Measurements from ENCODE around the gene ZP3. TPM values are rescaled to one million over a fixed set of nuclear protein-coding genes. Genes with fewer than 3 reads are reported as not detected.

ZP3 gene
- total and polyA plus RNA-seq, 10 of the 15 experiments (the other 5 are each of a cell fraction or from before 2014, with no cell fraction given): 0.39 to 5.1 (median 2.5) TPM

DNA sequence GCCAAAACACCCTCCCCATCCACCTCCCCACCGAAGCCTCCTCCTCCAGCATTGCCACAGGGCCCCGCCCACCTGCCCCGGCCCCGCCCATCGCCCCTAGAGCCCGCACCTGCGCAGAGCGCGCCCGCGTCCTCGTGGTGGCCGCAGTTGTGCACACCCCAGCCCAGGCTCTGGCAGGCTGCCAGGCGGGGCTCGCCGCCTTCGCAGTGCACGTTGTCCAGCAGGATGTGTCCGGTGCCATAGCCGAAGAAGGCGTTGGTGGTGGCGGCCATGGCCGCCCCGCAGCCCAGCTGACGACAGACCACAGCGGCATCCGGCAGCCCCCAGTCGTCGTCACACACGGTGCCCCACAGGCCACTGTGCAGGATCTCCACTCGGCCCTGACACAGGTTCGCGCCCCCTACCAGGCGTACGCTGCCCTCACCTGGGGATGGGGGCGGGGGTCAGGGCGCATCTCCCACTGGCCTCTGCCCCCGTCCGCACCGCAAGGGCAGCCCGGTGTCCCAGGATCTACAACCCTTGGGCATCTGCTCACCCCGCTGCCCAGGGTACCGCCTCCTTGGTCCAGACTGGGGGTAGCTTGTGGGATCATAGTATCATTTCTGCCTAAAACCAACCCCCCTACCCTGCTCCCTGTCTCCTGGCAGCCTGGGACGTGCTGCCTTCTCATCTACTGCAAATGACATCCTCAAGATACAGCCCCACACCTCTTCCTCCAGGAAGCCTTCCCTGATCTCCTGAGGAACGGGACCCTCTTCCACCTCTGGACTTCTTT, 27.2 kb upstream of the ZP3 start (continued):
- TF ChIP-seq BHLHE40 (IDR thresholded peaks at IDR 0.05; ENCODE audit: borderline replicate concordance in 1 of 2, low read depth in 2 of 2, low read length in 1 of 2) (peak in 1 of 2 experiments; percentile 73; a peak in 2 of 4 replicates), BACH1 (IDR thresholded peaks at IDR 0.05; ENCODE audit: borderline replicate concordance) (no peak), NRF1 (conservative IDR thresholded peaks at IDR 0.05; ENCODE audit: low read depth, low read length) (peak; percentile 47), PAX5 (IDR thresholded peaks at IDR 0.05; ENCODE audit: borderline replicate concordance, low read depth, low read length) (peak; percentile 38; the same call in 1 of the 2 replicates), GATAD2B (conservative IDR thresholded peaks at IDR 0.05; ENCODE audit: low read depth) (0 out of 2 replicates have a peak, but pooled peaks have one; percentile 48)
- TF ChIP-seq, protein P1, sequence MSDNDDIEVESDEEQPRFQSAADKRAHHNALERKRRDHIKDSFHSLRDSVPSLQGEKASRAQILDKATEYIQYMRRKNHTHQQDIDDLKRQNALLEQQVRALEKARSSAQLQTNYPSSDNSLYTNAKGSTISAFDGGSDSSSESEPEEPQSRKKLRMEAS (IDR thresholded peaks at IDR 0.05; ENCODE audit: low read depth, low read length): peak; percentile 18; the same call in 1 of the 2 replicates

DNA sequence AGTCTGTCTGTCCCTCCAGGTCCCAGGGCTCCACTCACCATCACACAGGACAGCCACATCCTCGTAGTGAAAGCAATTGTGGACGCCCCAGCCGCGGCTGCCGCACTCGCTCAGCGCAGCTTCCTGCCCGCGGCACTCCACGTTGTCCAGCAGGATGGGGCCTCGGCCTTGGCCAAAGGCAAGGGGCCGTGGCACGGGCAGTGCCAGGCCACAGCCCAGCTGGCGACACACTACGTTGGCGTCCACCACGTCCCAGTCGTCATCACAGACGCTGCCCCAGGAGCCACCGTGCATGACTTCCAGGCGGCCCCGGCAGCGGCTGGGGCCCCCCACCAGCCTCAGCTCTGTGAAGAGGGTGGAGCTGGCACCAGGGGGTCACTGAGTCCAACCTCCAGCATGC, 24.5 kb upstream of the ZP3 start:
- H3K9ac ChIP-seq (ENCODE audit: control insufficient read depth, insufficient read depth, low read length): no peak overlapping the region
- no peak for ATAC-seq
- TF ChIP-seq MEF2B (IDR thresholded peaks at IDR 0.05; ENCODE audit: partially characterized antibody, poor library complexity, severe bottlenecking) (no peak), FOS (IDR thresholded peaks at IDR 0.05; ENCODE audit: borderline replicate concordance, extremely low read depth, insufficient read length) (no peak), NFYB (IDR thresholded peaks at IDR 0.05; ENCODE audit: insufficient read depth, low read depth, low read length) (no peak), ZNF24 (IDR thresholded peaks at IDR 0.05) (no peak), RCOR1 (conservative IDR thresholded peaks at IDR 0.05; ENCODE audit: low read depth, low read length) (no peak), IKZF2 (IDR thresholded peaks at IDR 0.05) (no peak), TAF1 (IDR thresholded peaks at IDR 0.05; ENCODE audit: borderline replicate concordance, low read depth, low read length) (no peak), BMI1 (IDR thresholded peaks at IDR 0.05; ENCODE audit: borderline replicate concordance) (no peak), ZNF622 (IDR thresholded peaks at IDR 0.05) (no peak), SUZ12 (IDR thresholded peaks at IDR 0.05; ENCODE audit: unreplicated experiment) (no peak), RB1 (IDR thresholded peaks at IDR 0.05; ENCODE audit: borderline replicate concordance) (no peak)
- TF ChIP-seq, protein P2, sequence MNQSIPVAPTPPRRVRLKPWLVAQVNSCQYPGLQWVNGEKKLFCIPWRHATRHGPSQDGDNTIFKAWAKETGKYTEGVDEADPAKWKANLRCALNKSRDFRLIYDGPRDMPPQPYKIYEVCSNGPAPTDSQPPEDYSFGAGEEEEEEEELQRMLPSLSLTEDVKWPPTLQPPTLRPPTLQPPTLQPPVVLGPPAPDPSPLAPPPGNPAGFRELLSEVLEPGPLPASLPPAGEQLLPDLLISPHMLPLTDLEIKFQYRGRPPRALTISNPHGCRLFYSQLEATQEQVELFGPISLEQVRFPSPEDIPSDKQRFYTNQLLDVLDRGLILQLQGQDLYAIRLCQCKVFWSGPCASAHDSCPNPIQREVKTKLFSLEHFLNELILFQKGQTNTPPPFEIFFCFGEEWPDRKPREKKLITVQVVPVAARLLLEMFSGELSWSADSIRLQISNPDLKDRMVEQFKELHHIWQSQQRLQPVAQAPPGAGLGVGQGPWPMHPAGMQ (IDR thresholded peaks at IDR 0.05; ENCODE audit: borderline replicate concordance): no peak
- TF ChIP-seq, protein P3, sequence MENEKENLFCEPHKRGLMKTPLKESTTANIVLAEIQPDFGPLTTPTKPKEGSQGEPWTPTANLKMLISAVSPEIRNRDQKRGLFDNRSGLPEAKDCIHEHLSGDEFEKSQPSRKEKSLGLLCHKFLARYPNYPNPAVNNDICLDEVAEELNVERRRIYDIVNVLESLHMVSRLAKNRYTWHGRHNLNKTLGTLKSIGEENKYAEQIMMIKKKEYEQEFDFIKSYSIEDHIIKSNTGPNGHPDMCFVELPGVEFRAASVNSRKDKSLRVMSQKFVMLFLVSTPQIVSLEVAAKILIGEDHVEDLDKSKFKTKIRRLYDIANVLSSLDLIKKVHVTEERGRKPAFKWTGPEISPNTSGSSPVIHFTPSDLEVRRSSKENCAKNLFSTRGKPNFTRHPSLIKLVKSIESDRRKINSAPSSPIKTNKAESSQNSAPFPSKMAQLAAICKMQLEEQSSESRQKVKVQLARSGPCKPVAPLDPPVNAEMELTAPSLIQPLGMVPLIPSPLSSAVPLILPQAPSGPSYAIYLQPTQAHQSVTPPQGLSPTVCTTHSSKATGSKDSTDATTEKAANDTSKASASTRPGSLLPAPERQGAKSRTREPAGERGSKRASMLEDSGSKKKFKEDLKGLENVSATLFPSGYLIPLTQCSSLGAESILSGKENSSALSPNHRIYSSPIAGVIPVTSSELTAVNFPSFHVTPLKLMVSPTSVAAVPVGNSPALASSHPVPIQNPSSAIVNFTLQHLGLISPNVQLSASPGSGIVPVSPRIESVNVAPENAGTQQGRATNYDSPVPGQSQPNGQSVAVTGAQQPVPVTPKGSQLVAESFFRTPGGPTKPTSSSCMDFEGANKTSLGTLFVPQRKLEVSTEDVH (IDR thresholded peaks at IDR 0.05; ENCODE audit: low read depth, partially characterized antibody): no peak

More for the DNA sequence above, 24.5 kb upstream of the ZP3 start:
- Histone ChIP-seq H3K4me1 (ENCODE audit: control insufficient read depth, insufficient read depth, low read length) (peaks cover 16% of the 10 kb centered on the region), H3K4me3 (no peak overlapping the region), H3K79me2 (ENCODE audit: control insufficient read depth, insufficient read depth, low read length) (no peaks in the 10 kb centered on the region), H3K27me3 (replicated peaks in 1 of 2; ENCODE audit: control insufficient read depth in 2 of 2, insufficient read depth in 2 of 2, low read length in 1 of 2) (no peaks in the 10 kb centered on the region; a peak in 1 of 4 replicates), H2AFZ (ENCODE audit: control insufficient read depth, low read depth, low read length) (no peak overlapping the region), H3K27ac (ENCODE audit: control insufficient read depth, insufficient read depth) (no peak overlapping the region), H3K4me2 (ENCODE audit: control insufficient read depth, insufficient read depth) (no peak overlapping the region), H3K36me3 (ENCODE audit: control insufficient read depth in 2 of 2, insufficient read depth in 2 of 2, low read length in 1 of 2) (no peaks in the 10 kb centered on the region), H3K9me3 (replicated peaks; ENCODE audit: control insufficient read depth, insufficient read depth, low read length) (no peaks in the 10 kb centered on the region), H4K20me1 (ENCODE audit: control insufficient read depth, insufficient read depth) (no peaks in the 10 kb centered on the region)
- WGBS (ENCODE audit: insufficient coverage, insufficient replicate concordance, low lambda C conversion rate, missing lambda C conversion rate): 72% methylated on average over 23 of the region's 23 CpGs
- FAIRE-seq: no peak
- ChIA-PET RAD21 (ENCODE audit: unreplicated experiment) (no interaction called here), SMC1A (ENCODE audit: uncharacterized antibody, unreplicated experiment) (no interaction called here), CTCF (no interaction called here), POLR2A (interaction anchor here (1.3 kb wide), 1 partner anchor 22 kb away, joined by 5 read pairs; no protein-coding TSS in a partner anchor)
- intact Hi-C loops (cut with micrococcal nuclease; ENCODE audit: unreplicated experiment) (no loop called here), in situ Hi-C loops (cut with MboI) (no loop called here)
- no peak for DNase-seq (ENCODE audit: low read depth, low spot score)
- BruUV-seq (replicated peaks): no TSS peak

All from GM12878 (cell line).